Measurements from ENCODE around the gene RADX.

The RADX gene

GRCh38 chrX:106710771-106711170, 99.0 kb downstream of the RADX start:
- TF ChIP-seq USF1 (IDR thresholded peaks at IDR 0.05) (no peak), CEBPB (IDR thresholded peaks at IDR 0.05) (no peak), CREB1 (IDR thresholded peaks at IDR 0.05; ENCODE audit: low read depth) (no peak), TEAD4 (IDR thresholded peaks at IDR 0.05) (no peak), YY1 (IDR thresholded peaks at IDR 0.05; ENCODE audit: low read depth) (no peak), NFIC (IDR thresholded peaks at IDR 0.05) (no peak), TCF12 (IDR thresholded peaks at IDR 0.05; ENCODE audit: low read depth) (no peak), FOXM1 (IDR thresholded peaks at IDR 0.05; ENCODE audit: borderline replicate concordance, low read depth) (no peak), MAX (IDR thresholded peaks at IDR 0.05) (no peak), EGR1 (IDR thresholded peaks at IDR 0.05) (no peak), ZBTB7A (IDR thresholded peaks at IDR 0.05; ENCODE audit: low read depth) (no peak), RAD21 (IDR thresholded peaks at IDR 0.05; ENCODE audit: low read depth) (no peak), EP300 (IDR thresholded peaks at IDR 0.05; ENCODE audit: borderline replicate concordance) (no peak), TAF1 (IDR thresholded peaks at IDR 0.05; ENCODE audit: low read depth) (no peak)
- TF ChIP-seq, protein P1, sequence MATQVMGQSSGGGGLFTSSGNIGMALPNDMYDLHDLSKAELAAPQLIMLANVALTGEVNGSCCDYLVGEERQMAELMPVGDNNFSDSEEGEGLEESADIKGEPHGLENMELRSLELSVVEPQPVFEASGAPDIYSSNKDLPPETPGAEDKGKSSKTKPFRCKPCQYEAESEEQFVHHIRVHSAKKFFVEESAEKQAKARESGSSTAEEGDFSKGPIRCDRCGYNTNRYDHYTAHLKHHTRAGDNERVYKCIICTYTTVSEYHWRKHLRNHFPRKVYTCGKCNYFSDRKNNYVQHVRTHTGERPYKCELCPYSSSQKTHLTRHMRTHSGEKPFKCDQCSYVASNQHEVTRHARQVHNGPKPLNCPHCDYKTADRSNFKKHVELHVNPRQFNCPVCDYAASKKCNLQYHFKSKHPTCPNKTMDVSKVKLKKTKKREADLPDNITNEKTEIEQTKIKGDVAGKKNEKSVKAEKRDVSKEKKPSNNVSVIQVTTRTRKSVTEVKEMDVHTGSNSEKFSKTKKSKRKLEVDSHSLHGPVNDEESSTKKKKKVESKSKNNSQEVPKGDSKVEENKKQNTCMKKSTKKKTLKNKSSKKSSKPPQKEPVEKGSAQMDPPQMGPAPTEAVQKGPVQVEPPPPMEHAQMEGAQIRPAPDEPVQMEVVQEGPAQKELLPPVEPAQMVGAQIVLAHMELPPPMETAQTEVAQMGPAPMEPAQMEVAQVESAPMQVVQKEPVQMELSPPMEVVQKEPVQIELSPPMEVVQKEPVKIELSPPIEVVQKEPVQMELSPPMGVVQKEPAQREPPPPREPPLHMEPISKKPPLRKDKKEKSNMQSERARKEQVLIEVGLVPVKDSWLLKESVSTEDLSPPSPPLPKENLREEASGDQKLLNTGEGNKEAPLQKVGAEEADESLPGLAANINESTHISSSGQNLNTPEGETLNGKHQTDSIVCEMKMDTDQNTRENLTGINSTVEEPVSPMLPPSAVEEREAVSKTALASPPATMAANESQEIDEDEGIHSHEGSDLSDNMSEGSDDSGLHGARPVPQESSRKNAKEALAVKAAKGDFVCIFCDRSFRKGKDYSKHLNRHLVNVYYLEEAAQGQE (IDR thresholded peaks at IDR 0.05; ENCODE audit: low read depth), result no peak

- TF ChIP-seq ZBTB7A (IDR thresholded peaks at IDR 0.05; ENCODE audit: low read depth), result no peak
Measured at GRCh38 chrX:106711375-106711774, 99.6 kb downstream of the RADX start.

- TF ChIP-seq TEAD4 (IDR thresholded peaks at IDR 0.05) (no peak), EGR1 (IDR thresholded peaks at IDR 0.05) (no peak), CEBPB (IDR thresholded peaks at IDR 0.05) (no peak), RAD21 (IDR thresholded peaks at IDR 0.05; ENCODE audit: low read depth) (no peak), EP300 (IDR thresholded peaks at IDR 0.05; ENCODE audit: borderline replicate concordance) (no peak), ZBTB7A (IDR thresholded peaks at IDR 0.05; ENCODE audit: low read depth) (no peak), NFIC (IDR thresholded peaks at IDR 0.05) (no peak), FOXM1 (IDR thresholded peaks at IDR 0.05; ENCODE audit: borderline replicate concordance, low read depth) (no peak), MAX (IDR thresholded peaks at IDR 0.05) (no peak), TCF12 (IDR thresholded peaks at IDR 0.05; ENCODE audit: low read depth) (no peak), USF1 (IDR thresholded peaks at IDR 0.05) (no peak), TAF1 (IDR thresholded peaks at IDR 0.05; ENCODE audit: low read depth) (no peak), CREB1 (IDR thresholded peaks at IDR 0.05; ENCODE audit: low read depth) (no peak), YY1 (IDR thresholded peaks at IDR 0.05; ENCODE audit: low read depth) (no peak)
- TF ChIP-seq, protein P1 (IDR thresholded peaks at IDR 0.05; ENCODE audit: low read depth), result no peak
Measured at GRCh38 chrX:106716004-106716403, 104.2 kb downstream of the RADX start.

DNA sequence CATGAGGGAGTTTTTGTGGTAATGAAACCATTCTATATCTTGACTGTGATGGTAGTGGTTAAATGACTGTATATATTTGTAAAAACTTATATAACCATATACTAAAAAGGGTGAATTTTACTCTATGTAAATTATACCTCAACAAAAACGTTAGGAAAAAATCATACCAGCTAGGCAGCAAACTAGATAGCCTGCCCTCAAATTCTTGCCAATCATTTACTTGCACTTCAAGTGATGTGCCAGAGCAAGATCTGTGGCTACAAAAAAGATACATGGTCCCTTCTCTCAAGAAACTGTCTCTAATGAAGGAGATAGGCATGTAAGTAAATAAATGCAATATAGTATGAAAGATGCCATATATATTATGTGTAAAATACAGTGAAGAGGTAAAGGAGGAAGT, 104.7 kb downstream of the RADX start:
- TF ChIP-seq EGR1 (IDR thresholded peaks at IDR 0.05), result no peak
- TF ChIP-seq YY1 (IDR thresholded peaks at IDR 0.05; ENCODE audit: low read depth), result no peak
- TF ChIP-seq TAF1 (IDR thresholded peaks at IDR 0.05; ENCODE audit: low read depth), result no peak
- no peak for TF ChIP-seq NFIC (IDR thresholded peaks at IDR 0.05)
- TF ChIP-seq USF1 (IDR thresholded peaks at IDR 0.05), result no peak
- TF ChIP-seq CREB1 (IDR thresholded peaks at IDR 0.05; ENCODE audit: low read depth), result no peak
- TF ChIP-seq CEBPB (IDR thresholded peaks at IDR 0.05), result no peak
- TF ChIP-seq RAD21 (IDR thresholded peaks at IDR 0.05; ENCODE audit: low read depth), result no peak
- no peak for TF ChIP-seq ZBTB7A (IDR thresholded peaks at IDR 0.05; ENCODE audit: low read depth)
- no peak for TF ChIP-seq TCF12 (IDR thresholded peaks at IDR 0.05; ENCODE audit: low read depth)
- no peak for TF ChIP-seq TEAD4 (IDR thresholded peaks at IDR 0.05)

- no peak for TF ChIP-seq TAF1 (IDR thresholded peaks at IDR 0.05; ENCODE audit: low read depth)
- TF ChIP-seq, protein P1 (IDR thresholded peaks at IDR 0.05; ENCODE audit: low read depth), result no peak
- TF ChIP-seq TCF12 (IDR thresholded peaks at IDR 0.05; ENCODE audit: low read depth), result no peak
- no peak for TF ChIP-seq CEBPB (IDR thresholded peaks at IDR 0.05)
- TF ChIP-seq MAX (IDR thresholded peaks at IDR 0.05), result no peak
- TF ChIP-seq FOXM1 (IDR thresholded peaks at IDR 0.05; ENCODE audit: borderline replicate concordance, low read depth), result no peak
- no peak for TF ChIP-seq ZBTB7A (IDR thresholded peaks at IDR 0.05; ENCODE audit: low read depth)
- TF ChIP-seq NFIC (IDR thresholded peaks at IDR 0.05), result no peak
- TF ChIP-seq EGR1 (IDR thresholded peaks at IDR 0.05), result no peak
- no peak for TF ChIP-seq CREB1 (IDR thresholded peaks at IDR 0.05; ENCODE audit: low read depth)
- TF ChIP-seq EP300 (IDR thresholded peaks at IDR 0.05; ENCODE audit: borderline replicate concordance), result no peak
- no peak for TF ChIP-seq RAD21 (IDR thresholded peaks at IDR 0.05; ENCODE audit: low read depth)
- TF ChIP-seq USF1 (IDR thresholded peaks at IDR 0.05), result no peak
- no peak for TF ChIP-seq YY1 (IDR thresholded peaks at IDR 0.05; ENCODE audit: low read depth)
- TF ChIP-seq TEAD4 (IDR thresholded peaks at IDR 0.05), result no peak
Measured at GRCh38 chrX:106718709-106719108, 106.9 kb downstream of the RADX start.

Measured in Ishikawa (cell line).